ENCODE data around the gene TTLL13. TPM values are rescaled to one million over a fixed set of nuclear protein-coding genes. Genes with fewer than 3 reads are reported as not detected.

The TTLL13 gene
- total RNA-seq, 4 donors from 2014 or later, result 0.32 to 0.42 TPM; not detected in 2

DNA sequence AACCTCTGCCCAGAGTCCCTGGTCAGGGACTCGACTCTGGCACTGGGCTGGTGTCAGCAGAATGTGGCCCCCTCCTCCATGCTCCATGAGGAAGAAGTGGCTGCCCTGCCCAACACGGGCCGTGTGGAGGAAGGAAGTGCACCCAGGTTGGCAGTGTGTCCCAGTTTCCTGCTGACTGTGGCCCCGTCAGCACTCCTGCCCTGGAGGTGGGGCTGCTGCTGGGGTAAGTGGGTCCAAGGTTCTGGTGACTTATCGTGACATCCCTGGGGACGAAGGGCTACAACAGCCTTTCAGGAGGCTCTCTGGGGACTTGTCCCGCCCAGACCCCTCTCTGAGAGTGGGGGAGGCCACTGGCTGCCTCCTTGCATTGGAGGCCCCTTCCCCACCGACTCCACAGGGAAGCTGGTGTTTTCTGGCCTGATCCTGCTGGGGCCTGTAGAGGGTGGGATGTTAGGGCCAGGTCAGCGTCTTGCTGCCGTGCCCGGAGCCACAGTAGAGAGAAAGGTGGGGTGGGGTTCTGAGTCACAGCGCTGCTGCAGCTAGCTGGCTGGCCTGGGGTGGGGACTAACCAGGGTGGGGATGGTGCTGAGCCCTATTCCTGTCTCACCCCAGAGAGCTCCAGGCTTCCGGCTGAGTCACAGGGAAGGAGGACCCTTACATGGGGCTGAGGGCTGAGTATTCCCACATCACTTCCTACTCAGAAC is 37.8 kb upstream of the TTLL13 start:
- H3K4me3 ChIP-seq, result no peak overlapping the region
- H3K4me1 ChIP-seq, result peaks cover 50 to 58% (median 54%) of the 10 kb centered on the region in 4 donors
- 59% methylated on average over 5 of the region's 13 CpGs for WGBS
- H3K36me3 ChIP-seq, result peaks cover 0 to 28% (median 20%) of the 10 kb centered on the region in 4 donors
- H3K27me3 ChIP-seq, result no peaks in the 10 kb centered on the region
- no peaks in the 10 kb centered on the region for H3K9me3 ChIP-seq
- no peak for DNase-seq (ENCODE audit: extremely low spot score)
- H3K27ac ChIP-seq (replicated peaks in 1 of 4), result peak overlapping the region; percentile 33 to 57 (median 48)
- no peak for TF ChIP-seq POLR2A (IDR thresholded peaks at IDR 0.05; ENCODE audit: low read depth)
- TF ChIP-seq, protein P1, sequence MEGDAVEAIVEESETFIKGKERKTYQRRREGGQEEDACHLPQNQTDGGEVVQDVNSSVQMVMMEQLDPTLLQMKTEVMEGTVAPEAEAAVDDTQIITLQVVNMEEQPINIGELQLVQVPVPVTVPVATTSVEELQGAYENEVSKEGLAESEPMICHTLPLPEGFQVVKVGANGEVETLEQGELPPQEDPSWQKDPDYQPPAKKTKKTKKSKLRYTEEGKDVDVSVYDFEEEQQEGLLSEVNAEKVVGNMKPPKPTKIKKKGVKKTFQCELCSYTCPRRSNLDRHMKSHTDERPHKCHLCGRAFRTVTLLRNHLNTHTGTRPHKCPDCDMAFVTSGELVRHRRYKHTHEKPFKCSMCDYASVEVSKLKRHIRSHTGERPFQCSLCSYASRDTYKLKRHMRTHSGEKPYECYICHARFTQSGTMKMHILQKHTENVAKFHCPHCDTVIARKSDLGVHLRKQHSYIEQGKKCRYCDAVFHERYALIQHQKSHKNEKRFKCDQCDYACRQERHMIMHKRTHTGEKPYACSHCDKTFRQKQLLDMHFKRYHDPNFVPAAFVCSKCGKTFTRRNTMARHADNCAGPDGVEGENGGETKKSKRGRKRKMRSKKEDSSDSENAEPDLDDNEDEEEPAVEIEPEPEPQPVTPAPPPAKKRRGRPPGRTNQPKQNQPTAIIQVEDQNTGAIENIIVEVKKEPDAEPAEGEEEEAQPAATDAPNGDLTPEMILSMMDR (IDR thresholded peaks at IDR 0.05), result no peak
- no peak for TF ChIP-seq POLR2AphosphoS5 (IDR thresholded peaks at IDR 0.05)
- no peak for TF ChIP-seq EP300 (IDR thresholded peaks at IDR 0.05)
- intact Hi-C loops (cut with DNase I), result no loop called here

GRCh38 chr15:90212221-90213098 is 36.9 kb upstream of the TTLL13 start:
- WGBS, result 77% methylated on average over 24 of the region's 35 CpGs
- Histone ChIP-seq H3K9me3 (no peaks in the 10 kb centered on the region), H3K36me3 (peaks cover 5 to 31% (median 16%) of the 10 kb centered on the region in 4 donors), H3K4me1 (peaks cover 42 to 53% (median 47%) of the 10 kb centered on the region in 4 donors), H3K27me3 (no peaks in the 10 kb centered on the region), H3K27ac (replicated peaks in 1 of 4) (peak overlapping the region; percentile 33 to 54 (median 38)), H3K4me3 (no peak overlapping the region)
- no peak for TF ChIP-seq POLR2AphosphoS5 (IDR thresholded peaks at IDR 0.05)
- TF ChIP-seq POLR2A (IDR thresholded peaks at IDR 0.05; ENCODE audit: low read depth), result no peak
- no peak for TF ChIP-seq EP300 (IDR thresholded peaks at IDR 0.05)
- TF ChIP-seq, protein P1 (IDR thresholded peaks at IDR 0.05), result no peak
- no peak for DNase-seq (ENCODE audit: extremely low spot score)
- intact Hi-C loops (cut with DNase I), result no loop called here

DNA sequence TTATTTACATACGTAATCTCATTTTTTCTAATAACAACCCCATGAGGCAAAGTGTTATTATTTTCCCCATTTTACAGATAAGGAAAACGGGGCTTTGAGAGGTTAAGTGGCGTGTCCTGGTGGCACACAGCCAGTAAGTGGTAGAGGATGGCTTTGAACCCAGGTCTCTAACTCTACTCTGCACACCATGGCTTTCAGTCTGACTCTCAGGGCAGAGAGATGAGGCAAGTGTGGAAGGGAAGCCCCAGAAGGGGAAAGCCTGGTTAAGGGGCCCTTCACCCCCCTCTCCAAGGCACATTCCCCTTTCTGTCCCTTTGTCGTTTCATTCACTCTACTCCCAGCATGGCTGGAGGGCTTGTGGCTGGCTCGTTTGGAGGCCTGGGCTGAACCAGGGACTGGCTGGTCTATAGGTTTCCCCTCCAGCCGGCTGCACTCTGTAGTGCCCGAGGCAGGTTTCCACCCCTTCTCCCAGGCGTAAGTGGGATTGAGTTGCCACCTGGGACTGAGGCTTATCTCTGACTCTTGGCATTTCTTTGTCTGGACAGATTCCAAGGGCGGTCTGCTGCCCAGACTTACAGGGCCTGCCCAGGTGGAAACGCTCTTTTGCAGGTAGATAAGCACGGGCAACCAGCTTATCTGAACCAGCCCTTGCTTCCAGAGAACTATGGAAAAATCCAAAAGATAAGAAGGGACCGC is 36.1 kb upstream of the TTLL13 start:
- H3K27me3 ChIP-seq, result no peaks in the 10 kb centered on the region
- H3K36me3 ChIP-seq, result peaks cover 7 to 32% (median 21%) of the 10 kb centered on the region in 4 donors
- no peaks in the 10 kb centered on the region for H3K9me3 ChIP-seq
- 78% methylated on average over 8 of the region's 12 CpGs for WGBS
- DNase-seq (ENCODE audit: extremely low spot score), result no peak
- TF ChIP-seq, protein P1 (IDR thresholded peaks at IDR 0.05), result no peak
- peak overlapping the region in 3 of 4 donors; percentile 28 to 54 (median 33) for H3K27ac ChIP-seq (replicated peaks in 1 of 4)
- intact Hi-C loops (cut with DNase I), result no loop called here
- H3K4me3 ChIP-seq, result no peak overlapping the region
- peaks cover 37 to 52% (median 45%) of the 10 kb centered on the region in 4 donors for H3K4me1 ChIP-seq

- H3K27ac ChIP-seq (replicated peaks in 1 of 4), result peak overlapping the region in 1 of 4 donors; percentile 33
- 89% methylated on average over 7 of the region's 11 CpGs for WGBS
- no peak for DNase-seq (ENCODE audit: extremely low spot score)
- H3K4me1 ChIP-seq, result peaks cover 37 to 52% (median 45%) of the 10 kb centered on the region in 4 donors
- TF ChIP-seq EP300 (IDR thresholded peaks at IDR 0.05) (no peak), POLR2A (IDR thresholded peaks at IDR 0.05; ENCODE audit: low read depth) (no peak), POLR2AphosphoS5 (IDR thresholded peaks at IDR 0.05) (no peak)
- TF ChIP-seq, protein P1 (IDR thresholded peaks at IDR 0.05), result no peak
- H3K27me3 ChIP-seq, result no peaks in the 10 kb centered on the region
- H3K9me3 ChIP-seq, result no peaks in the 10 kb centered on the region
- H3K36me3 ChIP-seq, result peaks cover 7 to 37% (median 21%) of the 10 kb centered on the region in 4 donors
- intact Hi-C loops (cut with DNase I), result no loop called here
- H3K4me3 ChIP-seq, result no peak overlapping the region
Observed at GRCh38 chr15:90213818-90214204, 35.5 kb upstream of the TTLL13 start.

Measured in esophagus muscularis mucosa (tissue), 4 donors.